SK-N-SH (cell line): ENCODE data around the gene HBP1.

ENCODE experiments used
- EZH2phosphoT487 ChIP-seq: fragments of 200-600 bp; sonication (generic); IDR thresholded peaks from 2 replicates; pipeline ENCODE4 v1.6.1; 2017; ENCODE audit warnings: low read depth, mixed run types, mild to moderate bottlenecking, antibody characterized with exemption, moderate library complexity, borderline replicate concordance
- FOXJ3 ChIP-seq: sonication (generic); formaldehyde crosslinking; IDR thresholded peaks from 2 replicates; pipeline ENCODE4 v1.5.1; 2020; ENCODE audit warnings: mild to moderate bottlenecking, missing genetic modification reagents
- MXI1 ChIP-seq: IDR thresholded peaks from 2 replicates; pipeline ENCODE4 v1.6.1; 2012; ENCODE audit warnings: mild to moderate bottlenecking, low read depth, low read length, improper control_type of control experiment
- RAD21 ChIP-seq: IDR thresholded peaks from 2 replicates; pipeline ENCODE4 v1.6.1; 2012; ENCODE audit warnings: mild to moderate bottlenecking, low read length
- TCF12 ChIP-seq: IDR thresholded peaks from 2 replicates; pipeline ENCODE4 v1.4.0; 2012
- TF ChIP-seq, protein P1 (sequence below): fragments of 200-600 bp; sonication (generic); IDR thresholded peaks from 2 replicates; pipeline ENCODE4 v1.6.1; 2017; ENCODE audit warnings: antibody characterized with exemption, mild to moderate bottlenecking, moderate library complexity
- TF ChIP-seq, protein P2 (sequence below): IDR thresholded peaks from 2 replicates; pipeline ENCODE4 v1.6.1; 2012; ENCODE audit warnings: mild to moderate bottlenecking, low read depth, low read length, moderate library complexity
- TF ChIP-seq, protein P3 (sequence below): IDR thresholded peaks from 2 replicates; pipeline ENCODE4 v1.4.0; 2012; ENCODE audit warnings: low read depth, borderline replicate concordance

DNA sequence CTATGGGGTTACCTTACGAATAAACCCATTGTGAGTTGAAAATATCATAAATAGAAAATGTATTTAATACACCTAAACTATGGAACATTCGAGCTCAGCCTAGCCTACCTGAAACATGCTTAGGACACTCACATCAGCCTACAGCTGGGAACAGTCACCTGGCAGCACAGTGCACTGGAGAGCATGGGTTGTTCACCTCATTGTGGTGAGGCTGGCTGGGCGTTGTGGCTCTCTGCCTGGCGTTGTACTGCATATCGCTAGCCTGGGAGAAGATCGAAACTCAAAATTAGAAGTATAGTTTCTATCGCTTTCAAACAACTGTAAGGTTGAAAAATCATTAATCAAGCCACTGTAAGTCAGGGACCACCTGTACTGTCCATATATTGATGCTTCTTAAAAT, 17.3 kb upstream of the HBP1 start:
- TF ChIP-seq, protein P1, sequence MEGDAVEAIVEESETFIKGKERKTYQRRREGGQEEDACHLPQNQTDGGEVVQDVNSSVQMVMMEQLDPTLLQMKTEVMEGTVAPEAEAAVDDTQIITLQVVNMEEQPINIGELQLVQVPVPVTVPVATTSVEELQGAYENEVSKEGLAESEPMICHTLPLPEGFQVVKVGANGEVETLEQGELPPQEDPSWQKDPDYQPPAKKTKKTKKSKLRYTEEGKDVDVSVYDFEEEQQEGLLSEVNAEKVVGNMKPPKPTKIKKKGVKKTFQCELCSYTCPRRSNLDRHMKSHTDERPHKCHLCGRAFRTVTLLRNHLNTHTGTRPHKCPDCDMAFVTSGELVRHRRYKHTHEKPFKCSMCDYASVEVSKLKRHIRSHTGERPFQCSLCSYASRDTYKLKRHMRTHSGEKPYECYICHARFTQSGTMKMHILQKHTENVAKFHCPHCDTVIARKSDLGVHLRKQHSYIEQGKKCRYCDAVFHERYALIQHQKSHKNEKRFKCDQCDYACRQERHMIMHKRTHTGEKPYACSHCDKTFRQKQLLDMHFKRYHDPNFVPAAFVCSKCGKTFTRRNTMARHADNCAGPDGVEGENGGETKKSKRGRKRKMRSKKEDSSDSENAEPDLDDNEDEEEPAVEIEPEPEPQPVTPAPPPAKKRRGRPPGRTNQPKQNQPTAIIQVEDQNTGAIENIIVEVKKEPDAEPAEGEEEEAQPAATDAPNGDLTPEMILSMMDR, result no peak
- TF ChIP-seq EZH2phosphoT487 (no peak), FOXJ3 (CRISPR knock-in tag) (no peak), MXI1 (no peak), RAD21 (no peak), TCF12 (no peak)
- TF ChIP-seq, protein P2, sequence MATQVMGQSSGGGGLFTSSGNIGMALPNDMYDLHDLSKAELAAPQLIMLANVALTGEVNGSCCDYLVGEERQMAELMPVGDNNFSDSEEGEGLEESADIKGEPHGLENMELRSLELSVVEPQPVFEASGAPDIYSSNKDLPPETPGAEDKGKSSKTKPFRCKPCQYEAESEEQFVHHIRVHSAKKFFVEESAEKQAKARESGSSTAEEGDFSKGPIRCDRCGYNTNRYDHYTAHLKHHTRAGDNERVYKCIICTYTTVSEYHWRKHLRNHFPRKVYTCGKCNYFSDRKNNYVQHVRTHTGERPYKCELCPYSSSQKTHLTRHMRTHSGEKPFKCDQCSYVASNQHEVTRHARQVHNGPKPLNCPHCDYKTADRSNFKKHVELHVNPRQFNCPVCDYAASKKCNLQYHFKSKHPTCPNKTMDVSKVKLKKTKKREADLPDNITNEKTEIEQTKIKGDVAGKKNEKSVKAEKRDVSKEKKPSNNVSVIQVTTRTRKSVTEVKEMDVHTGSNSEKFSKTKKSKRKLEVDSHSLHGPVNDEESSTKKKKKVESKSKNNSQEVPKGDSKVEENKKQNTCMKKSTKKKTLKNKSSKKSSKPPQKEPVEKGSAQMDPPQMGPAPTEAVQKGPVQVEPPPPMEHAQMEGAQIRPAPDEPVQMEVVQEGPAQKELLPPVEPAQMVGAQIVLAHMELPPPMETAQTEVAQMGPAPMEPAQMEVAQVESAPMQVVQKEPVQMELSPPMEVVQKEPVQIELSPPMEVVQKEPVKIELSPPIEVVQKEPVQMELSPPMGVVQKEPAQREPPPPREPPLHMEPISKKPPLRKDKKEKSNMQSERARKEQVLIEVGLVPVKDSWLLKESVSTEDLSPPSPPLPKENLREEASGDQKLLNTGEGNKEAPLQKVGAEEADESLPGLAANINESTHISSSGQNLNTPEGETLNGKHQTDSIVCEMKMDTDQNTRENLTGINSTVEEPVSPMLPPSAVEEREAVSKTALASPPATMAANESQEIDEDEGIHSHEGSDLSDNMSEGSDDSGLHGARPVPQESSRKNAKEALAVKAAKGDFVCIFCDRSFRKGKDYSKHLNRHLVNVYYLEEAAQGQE, result no peak
- TF ChIP-seq, protein P3, sequence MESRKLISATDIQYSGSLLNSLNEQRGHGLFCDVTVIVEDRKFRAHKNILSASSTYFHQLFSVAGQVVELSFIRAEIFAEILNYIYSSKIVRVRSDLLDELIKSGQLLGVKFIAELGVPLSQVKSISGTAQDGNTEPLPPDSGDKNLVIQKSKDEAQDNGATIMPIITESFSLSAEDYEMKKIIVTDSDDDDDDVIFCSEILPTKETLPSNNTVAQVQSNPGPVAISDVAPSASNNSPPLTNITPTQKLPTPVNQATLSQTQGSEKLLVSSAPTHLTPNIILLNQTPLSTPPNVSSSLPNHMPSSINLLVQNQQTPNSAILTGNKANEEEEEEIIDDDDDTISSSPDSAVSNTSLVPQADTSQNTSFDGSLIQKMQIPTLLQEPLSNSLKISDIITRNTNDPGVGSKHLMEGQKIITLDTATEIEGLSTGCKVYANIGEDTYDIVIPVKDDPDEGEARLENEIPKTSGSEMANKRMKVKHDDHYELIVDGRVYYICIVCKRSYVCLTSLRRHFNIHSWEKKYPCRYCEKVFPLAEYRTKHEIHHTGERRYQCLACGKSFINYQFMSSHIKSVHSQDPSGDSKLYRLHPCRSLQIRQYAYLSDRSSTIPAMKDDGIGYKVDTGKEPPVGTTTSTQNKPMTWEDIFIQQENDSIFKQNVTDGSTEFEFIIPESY, result no peak
